GM19023 (cell line): Measurements from ENCODE around the gene PLPP6.
"Not testable (repeated sequence)": the region's sequence is repeated elsewhere in the genome, so short reads cannot be mapped to it uniquely, and the experiment has no call there.

Source experiments
- ATAC-seq: cut with Tn5 transposase; IDR thresholded peaks from one replicate; pipeline ENCODE4 v1.9.1; 2021; ENCODE audit warnings: mild to moderate bottlenecking, moderate library complexity; ENCODE audit not compliant: unreplicated experiment

PLPP6 gene

DNA sequence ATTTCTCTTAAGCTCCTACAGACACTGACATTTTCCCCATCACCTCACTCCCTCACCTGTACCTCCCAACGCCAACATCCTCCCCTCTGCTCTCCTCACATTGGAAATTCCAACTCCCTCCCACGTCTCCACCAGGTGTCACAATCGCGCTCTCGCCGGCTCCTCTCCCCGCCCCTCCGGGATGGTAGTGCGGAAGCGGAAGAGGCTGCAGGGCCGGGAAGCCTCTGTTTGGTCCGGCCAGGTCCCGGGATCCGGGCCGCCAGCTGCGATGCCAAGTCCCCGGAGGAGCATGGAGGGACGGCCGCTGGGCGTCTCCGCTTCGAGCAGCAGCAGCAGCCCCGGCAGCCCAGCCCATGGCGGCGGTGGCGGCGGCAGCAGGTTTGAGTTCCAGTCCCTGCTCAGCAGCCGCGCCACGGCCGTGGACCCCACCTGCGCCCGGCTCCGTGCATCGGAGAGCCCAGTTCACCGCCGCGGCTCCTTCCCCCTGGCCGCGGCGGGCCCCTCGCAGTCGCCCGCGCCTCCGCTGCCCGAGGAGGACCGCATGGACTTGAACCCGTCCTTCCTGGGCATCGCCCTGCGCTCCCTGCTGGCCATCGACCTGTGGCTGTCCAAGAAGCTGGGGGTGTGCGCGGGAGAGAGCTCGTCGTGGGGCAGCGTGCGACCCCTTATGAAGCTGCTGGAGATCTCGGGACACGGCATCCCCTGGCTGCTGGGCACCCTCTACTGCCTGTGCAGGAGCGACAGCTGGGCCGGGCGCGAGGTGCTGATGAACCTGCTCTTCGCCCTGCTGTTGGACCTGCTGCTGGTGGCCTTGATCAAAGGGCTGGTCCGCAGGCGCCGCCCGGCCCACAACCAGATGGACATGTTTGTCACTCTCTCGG lies at the start of gene PLPP6:
Gene PLPP6, plus strand, starts transcription at position 187 of the 881 bp plus-strand sequence. Its CDS starts 82 bp downstream, at position 269.
- peak; percentile 86 for ATAC-seq

GRCh38 chr9:4614627-4615026 lies 47.5 kb upstream of the PLPP6 start:
- no peak for ATAC-seq

DNA sequence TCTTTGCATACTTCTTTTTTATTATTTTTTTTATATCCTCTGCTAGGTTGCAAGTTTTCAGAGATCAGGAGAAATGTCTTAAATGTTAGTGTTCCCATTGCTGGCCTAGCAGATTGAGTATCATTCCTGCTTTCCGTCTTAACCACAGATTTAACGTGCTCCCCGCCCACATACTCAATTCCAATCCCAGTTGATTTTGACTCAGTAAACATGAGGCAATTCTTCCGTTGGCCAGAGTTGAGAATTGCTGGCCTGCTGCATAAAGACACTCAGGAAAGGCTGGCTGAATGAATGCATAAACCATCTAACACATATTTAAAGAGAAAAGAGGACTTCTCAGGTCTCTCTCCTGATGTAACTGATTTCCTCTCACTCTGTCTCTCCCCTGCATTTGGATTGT lies 46.8 kb upstream of the PLPP6 start:
- ATAC-seq = no peak

DNA sequence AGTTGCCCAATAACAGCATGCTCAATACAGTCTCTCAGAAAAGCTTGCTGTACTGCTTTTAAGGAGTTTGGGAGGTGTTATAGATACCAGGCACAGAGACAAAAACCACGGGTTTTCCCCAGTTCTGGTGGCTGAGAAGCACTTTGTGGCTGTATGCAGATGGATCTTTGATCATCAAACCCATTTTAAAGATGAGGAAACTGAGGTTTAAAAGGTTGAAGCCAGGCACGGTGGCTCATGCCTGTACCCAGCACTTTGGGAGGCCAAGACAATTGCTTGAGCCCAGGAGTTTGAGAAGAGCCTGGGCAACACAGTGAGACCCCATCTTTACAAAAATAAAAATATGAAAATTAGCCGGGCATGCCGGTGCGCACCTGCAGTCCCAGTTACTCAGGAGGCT lies 46.3 kb upstream of the PLPP6 start:
- ATAC-seq = no peak

DNA sequence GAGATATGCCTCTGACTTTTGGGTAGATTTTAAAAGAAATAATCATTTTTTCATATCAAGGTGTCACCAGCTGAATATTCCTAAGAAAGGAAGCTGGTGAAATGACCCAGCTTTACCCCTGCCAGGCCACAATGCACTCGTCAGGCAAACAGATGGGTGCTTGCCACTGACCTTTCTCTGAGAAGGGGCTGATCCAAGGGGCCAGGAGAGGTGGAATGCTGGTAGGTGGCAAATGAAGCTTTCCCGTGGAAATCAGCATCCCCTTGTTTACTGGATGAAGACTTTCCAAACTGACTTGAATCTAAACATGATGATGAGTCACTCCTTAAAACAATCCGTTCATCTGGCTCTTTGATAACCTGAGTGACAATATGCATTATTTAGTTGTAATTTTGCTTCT lies 44.3 kb upstream of the PLPP6 start:
- ATAC-seq = no peak

GRCh38 chr9:4618700-4619099 lies 43.4 kb upstream of the PLPP6 start:
- ATAC-seq = no peak

- ATAC-seq = no peak
These were observed 41.9 kb upstream of the PLPP6 start for GRCh38 chr9:4620057-4620765.

- no peak for ATAC-seq
These were observed 41.1 kb upstream of the PLPP6 start for GRCh38 chr9:4620881-4621555.

GRCh38 chr9:4622016-4622415 lies 40.1 kb upstream of the PLPP6 start:
- ATAC-seq = no peak

DNA sequence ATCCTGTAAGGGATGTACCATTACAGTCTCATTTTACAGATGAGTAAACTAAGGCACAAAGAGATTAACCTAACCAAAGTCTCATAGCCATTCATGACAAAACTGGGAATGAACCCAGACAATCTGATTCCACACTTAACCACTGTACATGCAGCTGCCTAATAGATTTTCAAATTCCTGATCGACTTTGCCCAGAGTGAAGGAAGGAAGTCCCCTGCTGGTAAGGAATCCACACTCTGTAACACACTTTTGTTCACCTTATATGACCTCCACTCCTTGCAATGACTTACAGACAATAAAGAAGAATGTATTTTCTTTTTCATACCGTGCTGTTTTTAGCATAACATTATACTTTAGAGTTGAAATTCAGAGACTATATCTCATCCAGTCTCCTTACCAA lies 31.3 kb upstream of the PLPP6 start:
- ATAC-seq = no peak

- no peak for ATAC-seq
These were observed 23.1 kb upstream of the PLPP6 start for GRCh38 chr9:4638968-4639367.

- no peak for ATAC-seq
These were observed 22.7 kb upstream of the PLPP6 start for GRCh38 chr9:4639420-4639819.

DNA sequence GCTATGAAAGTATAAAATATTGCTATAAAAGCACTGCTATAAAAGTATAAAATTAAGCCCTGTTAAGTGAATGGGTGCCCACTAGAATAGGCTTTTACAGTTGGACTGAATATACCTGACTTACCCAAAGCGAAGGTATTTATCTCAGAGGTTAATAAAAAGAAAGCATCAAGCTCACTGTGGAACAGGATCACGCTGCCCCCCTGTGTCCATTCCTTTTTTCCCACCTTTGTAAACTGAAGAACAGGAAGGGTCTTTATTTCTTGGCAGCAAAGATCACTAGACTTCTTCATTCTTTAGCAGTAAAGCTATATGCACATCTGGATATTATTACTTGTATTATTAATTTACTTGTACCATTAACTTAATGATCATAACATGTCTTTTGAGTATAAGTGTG lies 22.1 kb upstream of the PLPP6 start:
- ATAC-seq = no peak

DNA sequence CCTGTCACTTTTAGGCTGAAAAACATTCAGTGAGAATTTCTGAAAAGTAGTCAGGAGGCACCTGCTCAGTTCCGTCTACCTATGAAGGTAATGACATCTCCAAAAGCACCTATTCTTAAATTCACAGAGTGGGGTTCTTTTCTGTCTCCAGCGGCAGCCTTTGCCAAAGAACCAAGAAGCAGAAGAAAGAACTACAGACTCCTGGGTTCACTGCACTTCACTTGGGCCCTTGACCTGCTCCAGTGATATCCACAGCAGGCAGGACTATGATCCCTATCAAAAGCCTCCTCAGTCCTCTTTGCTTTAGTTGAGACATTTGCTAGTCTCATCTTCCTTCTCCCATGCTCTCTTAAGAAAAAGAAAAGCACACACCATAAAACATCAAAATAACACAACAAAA lies 19.7 kb upstream of the PLPP6 start:
- no peak for ATAC-seq

GRCh38 chr9:4654084-4654483 lies 8.0 kb upstream of the PLPP6 start:
- no peak for ATAC-seq

GRCh38 chr9:4654538-4654937 lies 7.6 kb upstream of the PLPP6 start:
- no peak for ATAC-seq

DNA sequence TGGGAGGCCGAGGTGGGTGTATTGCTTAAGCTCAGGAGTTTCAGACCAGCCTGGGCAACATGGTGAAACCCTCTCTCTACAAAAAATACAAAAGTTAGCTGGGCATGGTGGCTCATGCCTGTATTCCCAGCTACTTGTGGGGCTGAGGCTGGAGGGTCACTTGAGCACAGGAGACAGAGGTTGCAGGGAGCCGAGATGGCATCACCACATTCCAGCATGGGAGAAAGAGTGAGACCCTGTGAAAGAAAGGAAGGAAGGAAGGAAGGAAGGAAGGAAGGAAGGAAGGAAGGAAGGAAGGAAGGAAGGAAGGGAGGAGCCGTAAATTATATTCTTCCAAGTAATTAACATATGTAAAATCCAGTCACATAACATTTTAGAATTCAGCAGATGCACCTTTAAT lies 5.9 kb upstream of the PLPP6 start:
- ATAC-seq = not testable (repeated sequence)

- ATAC-seq = no peak
These were observed 5.5 kb upstream of the PLPP6 start for GRCh38 chr9:4656621-4657020.

DNA sequence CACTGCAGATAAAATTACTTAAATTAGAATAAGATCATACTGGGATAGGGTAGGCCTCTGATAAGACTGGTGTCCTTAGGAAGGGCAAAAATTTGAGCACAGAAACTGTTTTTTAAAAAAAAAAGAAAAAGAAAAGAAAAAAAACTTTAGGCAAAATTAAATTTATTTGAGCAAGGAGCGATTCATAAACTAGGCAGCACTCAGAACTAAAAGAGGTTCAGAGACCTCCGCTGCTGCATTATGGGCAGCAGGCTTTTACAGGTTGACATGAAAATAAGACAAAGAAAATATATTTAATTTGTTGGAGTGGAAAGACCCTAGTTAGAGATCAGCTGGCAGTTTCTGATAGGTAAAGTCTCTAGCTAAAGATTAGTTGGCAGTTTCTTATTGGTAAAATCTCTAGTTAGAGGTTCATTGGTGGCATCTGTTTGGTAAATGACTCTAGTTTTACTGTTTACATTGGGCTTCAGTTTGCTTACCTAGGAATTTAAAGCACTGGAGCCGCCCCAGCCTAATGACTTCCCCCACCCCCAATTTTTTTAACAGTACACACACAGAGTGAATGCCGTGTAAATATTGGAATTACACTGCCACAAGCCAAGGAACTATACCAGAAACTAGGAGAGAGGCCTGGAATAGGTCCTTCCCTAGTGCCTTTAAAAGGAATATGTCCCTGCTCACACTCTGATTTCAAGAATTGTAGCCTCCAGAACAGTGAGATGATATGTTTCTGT lies 4.5 kb upstream of the PLPP6 start:
- ATAC-seq = no peak

DNA sequence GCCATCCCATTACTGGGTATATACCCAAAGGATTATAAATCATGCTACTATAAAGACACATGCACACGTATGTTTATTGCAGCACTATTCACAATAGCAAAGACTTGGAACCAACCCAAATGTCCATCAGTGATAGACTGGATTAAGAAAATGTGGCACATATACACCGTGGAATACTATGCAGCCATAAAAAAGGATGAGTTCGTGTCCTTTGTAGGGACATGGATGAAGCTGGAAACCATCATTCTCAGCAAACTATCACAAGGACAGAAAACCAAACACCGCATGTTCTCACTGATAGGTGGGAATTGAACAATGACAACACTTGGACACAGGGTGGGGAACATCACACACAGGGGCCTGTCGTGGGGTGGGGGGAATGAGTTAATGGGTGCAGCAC lies 1.4 kb upstream of the PLPP6 start:
- ATAC-seq = not testable (repeated sequence)

DNA sequence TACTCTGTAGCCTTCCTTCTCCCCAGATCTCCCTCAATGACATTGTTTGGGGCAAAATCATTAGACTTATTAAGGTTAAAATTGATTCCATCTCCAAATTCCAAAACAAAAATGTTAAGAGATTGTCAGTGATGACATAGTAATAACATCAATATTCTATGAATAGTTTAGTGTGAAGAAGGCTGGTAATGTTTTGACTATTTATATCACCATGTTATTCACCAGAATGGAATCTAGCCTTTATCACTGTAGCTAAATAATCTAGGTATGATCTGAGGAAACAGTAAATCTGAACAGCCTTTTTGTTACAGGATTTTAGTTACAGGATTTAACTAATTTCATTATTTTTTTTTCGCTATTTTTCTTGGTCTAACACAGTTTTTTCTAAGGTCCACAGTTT lies 929 bp upstream of the PLPP6 start:
- ATAC-seq = no peak
